Nephron (organoid): ENCODE results near the gene TMEM203.
A peak's percentile ranks its signal among the peaks of the same experiment; 100 is the strongest.

Experiments used
- H3K27ac Mint-ChIP-seq, 3 experiments: 2 replicates each; pipeline ENCODE4 v1.8.0; 2020; ENCODE audit warnings: mixed read lengths in 3 of 3, mild to moderate bottlenecking in 2 of 3, moderate library complexity in 1 of 3
- H3K27me3 Mint-ChIP-seq: 2 replicates; pipeline ENCODE4 v1.8.0; 2021; ENCODE audit warnings: low read depth, mild to moderate bottlenecking, moderate library complexity, mixed read lengths
- H3K36me3 Mint-ChIP-seq: 2 replicates; pipeline ENCODE4 v1.8.0; 2020; ENCODE audit warnings: low read depth, mixed read lengths
- H3K4me1 Mint-ChIP-seq: 2 replicates; pipeline ENCODE4 v1.8.0; 2020; ENCODE audit warnings: mixed read lengths
- H3K4me3 Mint-ChIP-seq, 3 experiments: 2 replicates each; pipeline ENCODE4 v1.8.0; 2020; ENCODE audit warnings: mild to moderate bottlenecking in 3 of 3, mixed read lengths in 3 of 3, moderate library complexity in 2 of 3
- H3K9me3 Mint-ChIP-seq: 2 replicates; pipeline ENCODE4 v1.8.0; 2020; ENCODE audit warnings: mixed read lengths
- TF ChIP-seq, protein P1 (sequence below), 3 experiments: fragments of 200-600 bp; sonication (generic); IDR thresholded peaks; one replicate each; pipeline ENCODE4 v1.5.0; 2021; ENCODE audit warnings: antibody characterized with exemption in 3 of 3; ENCODE audit not compliant: unreplicated experiment in 3 of 3

TMEM203 gene

GRCh38 chr9:137193771-137194170 lies 11.7 kb downstream of the TMEM203 start:
- Mint-ChIP-seq H3K4me3 (no peak overlapping the region), H3K9me3 (no peaks in the 10 kb centered on the region), H3K4me1 (peaks cover 17% of the 10 kb centered on the region), H3K36me3 (no peaks in the 10 kb centered on the region), H3K27ac (no peak overlapping the region), H3K27me3 (no peaks in the 10 kb centered on the region)
- TF ChIP-seq, protein P1, sequence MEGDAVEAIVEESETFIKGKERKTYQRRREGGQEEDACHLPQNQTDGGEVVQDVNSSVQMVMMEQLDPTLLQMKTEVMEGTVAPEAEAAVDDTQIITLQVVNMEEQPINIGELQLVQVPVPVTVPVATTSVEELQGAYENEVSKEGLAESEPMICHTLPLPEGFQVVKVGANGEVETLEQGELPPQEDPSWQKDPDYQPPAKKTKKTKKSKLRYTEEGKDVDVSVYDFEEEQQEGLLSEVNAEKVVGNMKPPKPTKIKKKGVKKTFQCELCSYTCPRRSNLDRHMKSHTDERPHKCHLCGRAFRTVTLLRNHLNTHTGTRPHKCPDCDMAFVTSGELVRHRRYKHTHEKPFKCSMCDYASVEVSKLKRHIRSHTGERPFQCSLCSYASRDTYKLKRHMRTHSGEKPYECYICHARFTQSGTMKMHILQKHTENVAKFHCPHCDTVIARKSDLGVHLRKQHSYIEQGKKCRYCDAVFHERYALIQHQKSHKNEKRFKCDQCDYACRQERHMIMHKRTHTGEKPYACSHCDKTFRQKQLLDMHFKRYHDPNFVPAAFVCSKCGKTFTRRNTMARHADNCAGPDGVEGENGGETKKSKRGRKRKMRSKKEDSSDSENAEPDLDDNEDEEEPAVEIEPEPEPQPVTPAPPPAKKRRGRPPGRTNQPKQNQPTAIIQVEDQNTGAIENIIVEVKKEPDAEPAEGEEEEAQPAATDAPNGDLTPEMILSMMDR (IDR thresholded peaks at IDR 0.05; ENCODE audit: unreplicated experiment in 3 of 3) = no peak

GRCh38 chr9:137192859-137193258 lies 12.6 kb downstream of the TMEM203 start:
- TF ChIP-seq, protein P1 (IDR thresholded peaks at IDR 0.05; ENCODE audit: unreplicated experiment in 3 of 3) = no peak
- Mint-ChIP-seq H3K4me1 (peaks cover 18% of the 10 kb centered on the region), H3K4me3 (no peak overlapping the region), H3K36me3 (no peaks in the 10 kb centered on the region), H3K27me3 (no peaks in the 10 kb centered on the region), H3K9me3 (no peaks in the 10 kb centered on the region), H3K27ac (no peak overlapping the region)

GRCh38 chr9:137192448-137192780 lies 13.0 kb downstream of the TMEM203 start:
- Mint-ChIP-seq H3K27me3 (no peaks in the 10 kb centered on the region), H3K4me1 (peaks cover 22% of the 10 kb centered on the region), H3K27ac (no peak overlapping the region), H3K36me3 (no peaks in the 10 kb centered on the region), H3K9me3 (no peaks in the 10 kb centered on the region), H3K4me3 (peak overlapping the region in 2 of 3 experiments; percentile 31 to 38)
- TF ChIP-seq, protein P1 (IDR thresholded peaks at IDR 0.05; ENCODE audit: unreplicated experiment in 3 of 3) = no peak

DNA sequence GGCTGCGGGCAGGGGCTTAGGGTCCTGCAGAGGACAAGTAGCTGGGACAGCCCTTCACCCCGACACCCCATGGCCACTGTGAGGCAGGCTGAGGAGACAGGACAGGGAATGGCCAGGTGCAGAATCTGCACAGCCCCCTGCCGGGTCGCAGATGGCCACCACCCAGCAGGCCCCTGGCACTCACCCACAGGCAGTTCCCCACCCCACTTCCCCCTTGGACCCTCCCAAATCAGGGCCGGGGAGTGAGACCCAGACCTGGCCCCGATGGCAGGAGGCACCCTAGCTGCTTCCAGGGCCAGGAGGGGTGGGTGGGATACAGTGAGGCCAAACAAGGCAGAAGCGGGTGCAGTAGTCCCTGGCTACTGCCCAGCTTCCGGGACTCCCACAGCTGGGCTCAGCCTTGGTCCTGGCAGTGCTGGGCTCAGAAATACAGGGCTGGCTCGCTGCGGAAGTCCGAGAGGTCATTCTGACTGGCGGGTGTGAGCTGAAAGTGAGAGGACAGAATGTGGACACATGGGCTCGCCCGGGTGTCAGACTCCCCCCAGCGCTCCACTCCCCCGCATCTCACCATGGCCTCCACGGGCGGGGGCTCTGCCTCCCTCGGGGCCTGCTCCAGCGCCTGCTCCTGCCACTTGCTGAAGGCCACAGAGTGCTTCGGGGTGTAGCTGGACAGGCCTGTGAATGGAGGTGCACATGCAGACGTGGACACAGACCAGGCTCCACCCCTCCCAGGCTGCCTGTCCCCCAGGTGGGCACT lies 13.6 kb downstream of the TMEM203 start:
- H3K36me3 Mint-ChIP-seq = no peaks in the 10 kb centered on the region

DNA sequence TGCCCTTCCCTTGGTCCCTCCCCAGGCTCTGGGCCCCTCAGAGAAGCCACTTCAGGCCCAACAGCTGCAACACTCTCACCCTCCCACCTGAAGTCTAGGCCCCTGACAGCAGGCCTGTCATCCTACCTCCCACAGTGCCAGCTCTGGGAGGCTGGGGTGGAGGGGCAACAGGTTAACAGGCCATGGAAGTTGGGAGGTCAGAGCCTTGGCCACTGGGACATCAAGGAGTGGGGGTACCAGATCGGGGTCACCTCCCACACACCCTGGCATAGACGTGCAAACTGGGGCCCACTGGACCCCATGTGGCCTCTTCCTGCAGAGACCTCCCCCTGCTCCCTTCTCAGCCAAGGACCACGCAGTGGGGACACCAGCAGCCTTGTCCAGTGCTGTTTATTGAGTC lies 14.2 kb downstream of the TMEM203 start:
- TF ChIP-seq, protein P1 (IDR thresholded peaks at IDR 0.05; ENCODE audit: unreplicated experiment in 3 of 3) = no peak
- Mint-ChIP-seq H3K4me1 (peaks cover 32% of the 10 kb centered on the region), H3K27me3 (no peaks in the 10 kb centered on the region), H3K9me3 (no peaks in the 10 kb centered on the region), H3K27ac (no peak overlapping the region), H3K4me3 (peak overlapping the region; percentile 77 to 88 (median 85)), H3K36me3 (no peaks in the 10 kb centered on the region)

More for the DNA sequence above, 13.6 kb downstream of the TMEM203 start:
- no peak overlapping the region for H3K27ac Mint-ChIP-seq
- peaks cover 28% of the 10 kb centered on the region for H3K4me1 Mint-ChIP-seq
- no peaks in the 10 kb centered on the region for H3K27me3 Mint-ChIP-seq
- H3K4me3 Mint-ChIP-seq = peak overlapping the region in 1 of 3 experiments; percentile 88
- H3K9me3 Mint-ChIP-seq = no peaks in the 10 kb centered on the region
- TF ChIP-seq, protein P1 (IDR thresholded peaks at IDR 0.05; ENCODE audit: unreplicated experiment in 3 of 3) = no peak

GRCh38 chr9:137190315-137190856 lies 15.1 kb downstream of the TMEM203 start:
- TF ChIP-seq, protein P1 (IDR thresholded peaks at IDR 0.05; ENCODE audit: unreplicated experiment in 3 of 3) = no peak
- Mint-ChIP-seq H3K9me3 (no peaks in the 10 kb centered on the region), H3K36me3 (no peaks in the 10 kb centered on the region), H3K27ac (peak overlapping the region in 2 of 3 experiments; percentile 53 to 68), H3K4me3 (peak overlapping the region; percentile 85 to 90 (median 88)), H3K4me1 (peaks cover 32% of the 10 kb centered on the region), H3K27me3 (no peaks in the 10 kb centered on the region)
